Hepatocyte (in vitro differentiated cells): ENCODE measurements around the gene MST1R.
"Not testable (repeated sequence)": the region's sequence is repeated elsewhere in the genome, so short reads cannot be mapped to it uniquely, and the experiment has no call there.

Experiments used
- CTCF ChIP-seq: fragments of 200-600 bp; sonication (generic); IDR thresholded peaks from 2 replicates; pipeline ENCODE4 v1.5.1; 2016; ENCODE audit warnings: antibody characterized with exemption, mild to moderate bottlenecking; ENCODE audit not compliant: poor library complexity
- EZH2 ChIP-seq: fragments of 200-600 bp; sonication (generic); IDR thresholded peaks from 2 replicates; pipeline ENCODE4 v1.6.1; 2016; ENCODE audit warnings: antibody characterized with exemption, mild to moderate bottlenecking, borderline replicate concordance
- EZH2phosphoT487 ChIP-seq: fragments of 200-600 bp; sonication (generic); IDR thresholded peaks from one replicate; pipeline ENCODE4 v1.6.1; 2018; ENCODE audit warnings: antibody characterized with exemption, mild to moderate bottlenecking, low read depth, moderate library complexity; ENCODE audit not compliant: unreplicated experiment, severe bottlenecking

GRCh38 chr3:49904448-49904847 is 775 bp upstream of the MST1R start:
- TF ChIP-seq EZH2, CTCF, EZH2phosphoT487: not testable (repeated sequence)
